Esophagus muscularis mucosa (tissue), 3 donors: ENCODE measurements around the gene SIAH2.

ENCODE experiments used
- POLR2A ChIP-seq: fragments of 450-650 bp; IDR thresholded peaks from one replicate; pipeline ENCODE4 v1.6.1; 2017; ENCODE audit warnings: antibody characterized with exemption, moderate library complexity, mild to moderate bottlenecking, low read depth
- TF ChIP-seq, protein P1 (sequence below), 3 experiments: fragments of 200-600 bp in 2 of 3; fragments of 450-650 bp in 1 of 3; sonication (generic) in 2 of 3; IDR thresholded peaks; one replicate each; pipeline ENCODE4 v1.5.1; 2017 to 2019; ENCODE audit warnings: antibody characterized with exemption in 3 of 3, mild to moderate bottlenecking in 2 of 3, moderate library complexity in 1 of 3

DNA sequence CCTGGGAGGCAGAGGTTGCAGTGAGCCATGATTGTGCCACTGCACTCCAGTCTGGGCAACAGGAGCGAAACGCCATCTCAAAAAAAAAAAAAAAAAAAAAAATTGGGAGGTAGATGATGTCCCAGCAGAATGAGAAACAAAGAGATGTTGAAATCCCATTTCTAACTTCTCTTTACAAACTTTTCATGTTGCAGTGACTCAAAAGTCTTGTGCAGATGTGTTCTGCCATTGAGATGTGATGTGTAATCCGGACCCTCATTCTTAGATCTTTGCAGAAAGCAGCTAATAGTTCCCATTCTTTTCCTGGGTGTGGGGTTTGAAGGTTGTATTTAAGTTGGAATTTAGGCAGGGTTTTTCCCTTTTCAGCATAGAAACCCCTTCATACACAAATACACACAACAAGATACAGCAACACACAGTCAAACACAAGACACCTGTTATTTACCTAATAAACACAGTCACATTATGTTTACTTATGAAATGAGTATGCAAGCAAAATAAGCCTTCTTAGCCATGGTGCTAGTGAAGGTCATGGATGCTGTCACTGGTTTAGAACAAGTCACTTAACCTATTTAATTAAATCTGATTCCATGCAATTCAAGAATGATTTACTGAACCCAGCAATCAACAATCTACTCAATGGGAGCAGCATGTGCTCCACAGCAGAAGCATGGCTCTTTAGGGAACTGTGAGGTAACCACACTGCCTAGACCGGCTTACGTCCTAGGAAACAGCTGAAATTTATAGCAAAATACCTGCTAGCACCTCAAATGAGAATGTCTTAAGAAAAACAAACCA, 14.9 kb downstream of the SIAH2 start:
- TF ChIP-seq, protein P1, sequence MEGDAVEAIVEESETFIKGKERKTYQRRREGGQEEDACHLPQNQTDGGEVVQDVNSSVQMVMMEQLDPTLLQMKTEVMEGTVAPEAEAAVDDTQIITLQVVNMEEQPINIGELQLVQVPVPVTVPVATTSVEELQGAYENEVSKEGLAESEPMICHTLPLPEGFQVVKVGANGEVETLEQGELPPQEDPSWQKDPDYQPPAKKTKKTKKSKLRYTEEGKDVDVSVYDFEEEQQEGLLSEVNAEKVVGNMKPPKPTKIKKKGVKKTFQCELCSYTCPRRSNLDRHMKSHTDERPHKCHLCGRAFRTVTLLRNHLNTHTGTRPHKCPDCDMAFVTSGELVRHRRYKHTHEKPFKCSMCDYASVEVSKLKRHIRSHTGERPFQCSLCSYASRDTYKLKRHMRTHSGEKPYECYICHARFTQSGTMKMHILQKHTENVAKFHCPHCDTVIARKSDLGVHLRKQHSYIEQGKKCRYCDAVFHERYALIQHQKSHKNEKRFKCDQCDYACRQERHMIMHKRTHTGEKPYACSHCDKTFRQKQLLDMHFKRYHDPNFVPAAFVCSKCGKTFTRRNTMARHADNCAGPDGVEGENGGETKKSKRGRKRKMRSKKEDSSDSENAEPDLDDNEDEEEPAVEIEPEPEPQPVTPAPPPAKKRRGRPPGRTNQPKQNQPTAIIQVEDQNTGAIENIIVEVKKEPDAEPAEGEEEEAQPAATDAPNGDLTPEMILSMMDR (IDR thresholded peaks at IDR 0.05), result no peak
- TF ChIP-seq POLR2A, result no peak
